PC-3 (cell line): Measurements from ENCODE around the gene ARAP3. TPM values are rescaled to one million over a fixed set of nuclear protein-coding genes. Genes with fewer than 3 reads are reported as not detected.

Experiments used
- ATAC-seq: fragments of 200-7000 bp; cut with Tn5 transposase; 2 replicates; pipeline ENCODE4 v1.9.1; 2020; ENCODE audit warnings: mild to moderate bottlenecking, moderate library complexity
- BruUV-seq: library from RNA; stranded (reverse); fragments of 400-500 nt; replicated peaks from 2 replicates; lab custom pipeline; 2021; lab: Mats Ljungman, UMichigan
- CTCF ChIA-PET: fragments of 300-600 bp; sonication (Branson Sonifier 250); formaldehyde crosslinking; loops from one replicate; lab custom pipeline; 2022; ENCODE audit warnings: antibody characterized with exemption; lab: Charles Lee
- POLR2A ChIA-PET: fragments of 300-600 bp; sonication (Branson Sonifier 250); formaldehyde crosslinking; loops from one replicate; lab custom pipeline; 2022; ENCODE audit warnings: antibody characterized with exemption; ENCODE audit not compliant: unreplicated experiment; lab: Charles Lee
- DNase-seq: peaks from one replicate; pipeline ENCODE4 v3.0.0-alpha.2; 2015
- H2AFZ ChIP-seq: fragments of 300-600 bp; sonication (generic); 2 replicates; pipeline ENCODE4 v1.6.0; 2016; ENCODE audit warnings: antibody characterized with exemption, low read length
- H3F3A ChIP-seq: fragments of 300-600 bp; sonication (generic); one replicate; pipeline ENCODE4 v1.6.0; 2017; ENCODE audit warnings: antibody characterized with exemption, low read length, control low read depth, mild to moderate bottlenecking; ENCODE audit not compliant: unreplicated experiment
- H3K27ac ChIP-seq: fragments of 300-600 bp; sonication (generic); 2 replicates; pipeline ENCODE4 v1.5.1; 2016; ENCODE audit warnings: mild to moderate bottlenecking, low read length
- H3K27me3 ChIP-seq: fragments of 300-600 bp; sonication (generic); 2 replicates; pipeline ENCODE4 v1.6.1; 2016; ENCODE audit warnings: low read length, mixed read lengths
- H3K36me3 ChIP-seq: fragments of 300-600 bp; sonication (generic); 2 replicates; pipeline ENCODE4 v1.6.1; 2016; ENCODE audit warnings: low read depth, mixed run types, low read length, mixed read lengths
- H3K4me1 ChIP-seq: fragments of 300-600 bp; sonication (generic); 2 replicates; pipeline ENCODE4 v1.5.1; 2016; ENCODE audit warnings: low read length; ENCODE audit not compliant: insufficient read depth
- H3K4me2 ChIP-seq: fragments of 300-600 bp; sonication (generic); 2 replicates; pipeline ENCODE4 v1.6.0; 2016; ENCODE audit warnings: low read length
- H3K4me3 ChIP-seq: fragments of 300-600 bp; sonication (generic); 2 replicates; pipeline ENCODE4 v1.5.1; 2016; ENCODE audit warnings: mild to moderate bottlenecking, low read length, mixed read lengths
- H3K79me2 ChIP-seq: fragments of 300-600 bp; sonication (generic); 2 replicates; pipeline ENCODE4 v1.6.1; 2017; ENCODE audit warnings: low read length, mixed read lengths
- H3K9ac ChIP-seq: fragments of 300-600 bp; sonication (generic); 2 replicates; pipeline ENCODE4 v1.6.0; 2016; ENCODE audit warnings: mild to moderate bottlenecking, low read length
- H3K9me2 ChIP-seq: fragments of 300-600 bp; sonication (generic); replicated peaks from 2 replicates; pipeline ENCODE4 v1.6.1; 2016; ENCODE audit warnings: mixed run types, low read length, mixed read lengths
- H3K9me3 ChIP-seq: fragments of 300-600 bp; sonication (generic); 2 replicates; pipeline ENCODE4 v1.6.1; 2016; ENCODE audit warnings: low read length, mixed read lengths
- H4K20me1 ChIP-seq: fragments of 300-600 bp; sonication (generic); 2 replicates; pipeline ENCODE4 v1.6.1; 2016; ENCODE audit warnings: low read length, mixed read lengths
- CTCF ChIP-seq: fragments of 300-600 bp; sonication (generic); conservative IDR thresholded peaks from 2 replicates; pipeline ENCODE4 v1.5.1; 2017; ENCODE audit warnings: antibody characterized with exemption, low read depth, mild to moderate bottlenecking, low read length
- EZH2 ChIP-seq: fragments of 300-600 bp; sonication (generic); IDR thresholded peaks from one replicate; pipeline ENCODE4 v1.6.1; 2017; ENCODE audit warnings: antibody characterized with exemption, mild to moderate bottlenecking, low read length; ENCODE audit not compliant: unreplicated experiment
- EZH2phosphoT487 ChIP-seq: fragments of 300-600 bp; sonication (generic); IDR thresholded peaks from 2 replicates; pipeline ENCODE4 v1.6.1; 2018; ENCODE audit warnings: mild to moderate bottlenecking, antibody characterized with exemption, low read length, borderline replicate concordance
- intact Hi-C: fragments of 100-400 bp; cut with micrococcal nuclease; formaldehyde crosslinking; loops from 2 replicates; pipeline ENCODE4 v1.9.0; 2023
- total RNA-seq: library from RNA; depleted of rRNA; stranded (reverse); fragments of >200 nt; gene quantifications from 2 replicates; pipeline ENCODE4 v1.2.3, GENCODE V29; 2014

ARAP3 gene
- total RNA-seq, 1 experiment from 2014 or later: 7.1 TPM

DNA sequence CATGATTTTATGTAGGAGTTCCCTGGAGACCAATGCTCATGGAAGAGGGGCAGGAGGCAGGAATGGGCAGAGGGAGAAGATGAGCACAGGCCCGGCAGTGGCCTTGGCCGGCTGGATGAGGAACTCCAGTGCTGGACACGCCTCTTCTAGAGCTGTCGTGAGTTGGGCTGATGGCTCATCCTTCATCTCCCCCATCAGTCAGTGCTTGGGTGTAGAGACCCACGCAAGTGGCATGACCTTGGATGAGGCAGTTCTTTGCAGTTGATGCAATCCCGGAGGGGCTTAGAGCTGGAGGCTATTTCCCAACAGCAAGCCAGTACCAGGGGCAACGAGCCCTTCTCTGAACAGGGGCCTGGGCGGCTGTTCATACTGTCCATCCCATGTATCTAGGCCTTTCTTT lies 25.5 kb upstream of the ARAP3 start:
- no peaks in the 10 kb centered on the region for H4K20me1 ChIP-seq
- POLR2A ChIA-PET: no interaction called here
- CTCF ChIA-PET: no interaction called here

GRCh38 chr5:141706121-141706520 lies 24.1 kb upstream of the ARAP3 start:
- Histone ChIP-seq H3K79me2 (no peaks in the 10 kb centered on the region), H3F3A (no peaks in the 10 kb centered on the region), H3K27me3 (no peaks in the 10 kb centered on the region), H3K9me3 (no peaks in the 10 kb centered on the region), H2AFZ (no peak overlapping the region), H3K9me2 (no peaks in the 10 kb centered on the region), H3K4me2 (no peak overlapping the region), H3K4me1 (peaks cover 18% of the 10 kb centered on the region), H3K4me3 (no peak overlapping the region), H4K20me1 (no peaks in the 10 kb centered on the region), H3K9ac (no peak overlapping the region), H3K36me3 (no peaks in the 10 kb centered on the region), H3K27ac (no peak overlapping the region)
- no peak for TF ChIP-seq CTCF
- ChIA-PET POLR2A (no interaction called here), CTCF (no interaction called here)
- DNase-seq: no peak
- intact Hi-C loops: no loop called here
- no TSS peak for BruUV-seq
- no peak for ATAC-seq

More for the DNA sequence above, 25.5 kb upstream of the ARAP3 start:
- no peak overlapping the region for H3K4me3 ChIP-seq
- TF ChIP-seq CTCF (no peak), EZH2 (no peak), EZH2phosphoT487 (no peak)
- no peaks in the 10 kb centered on the region for H3K79me2 ChIP-seq
- H3K9me3 ChIP-seq: no peaks in the 10 kb centered on the region
- no peak overlapping the region for H3K4me2 ChIP-seq
- no peak overlapping the region for H3K9ac ChIP-seq
- intact Hi-C loops: no loop called here
- DNase-seq (no peak), ATAC-seq (no peak)
- no TSS peak for BruUV-seq
- H3F3A ChIP-seq: no peaks in the 10 kb centered on the region
- H2AFZ ChIP-seq: no peak overlapping the region
- H3K4me1 ChIP-seq: peaks cover 18% of the 10 kb centered on the region
- no peaks in the 10 kb centered on the region for H3K9me2 ChIP-seq
- no peak overlapping the region for H3K27ac ChIP-seq
- H3K36me3 ChIP-seq: no peaks in the 10 kb centered on the region
- no peaks in the 10 kb centered on the region for H3K27me3 ChIP-seq

GRCh38 chr5:141705469-141705868 lies 23.4 kb upstream of the ARAP3 start:
- Histone ChIP-seq H4K20me1 (no peaks in the 10 kb centered on the region), H3K9me2 (no peaks in the 10 kb centered on the region), H3K79me2 (no peaks in the 10 kb centered on the region), H2AFZ (no peak overlapping the region), H3K4me1 (peaks cover 17% of the 10 kb centered on the region), H3K36me3 (no peaks in the 10 kb centered on the region), H3K27ac (no peak overlapping the region), H3K27me3 (no peaks in the 10 kb centered on the region), H3F3A (no peaks in the 10 kb centered on the region), H3K4me2 (no peak overlapping the region), H3K4me3 (no peak overlapping the region), H3K9me3 (no peaks in the 10 kb centered on the region), H3K9ac (no peak overlapping the region)
- TF ChIP-seq EZH2: no peak
- no peak for TF ChIP-seq EZH2phosphoT487
- TF ChIP-seq CTCF: no peak
- ChIA-PET POLR2A (no interaction called here), CTCF (no interaction called here)
- intact Hi-C loops: no loop called here
- BruUV-seq: no TSS peak
- no peak for DNase-seq
- no peak for ATAC-seq
